ENCODE results near the gene GDI2. TPM values are rescaled to one million over a fixed set of nuclear protein-coding genes. Genes with fewer than 3 reads are reported as not detected.

GDI2 gene
- total RNA-seq, 2 donors from 2014 or later: 141 to 209 TPM

DNA sequence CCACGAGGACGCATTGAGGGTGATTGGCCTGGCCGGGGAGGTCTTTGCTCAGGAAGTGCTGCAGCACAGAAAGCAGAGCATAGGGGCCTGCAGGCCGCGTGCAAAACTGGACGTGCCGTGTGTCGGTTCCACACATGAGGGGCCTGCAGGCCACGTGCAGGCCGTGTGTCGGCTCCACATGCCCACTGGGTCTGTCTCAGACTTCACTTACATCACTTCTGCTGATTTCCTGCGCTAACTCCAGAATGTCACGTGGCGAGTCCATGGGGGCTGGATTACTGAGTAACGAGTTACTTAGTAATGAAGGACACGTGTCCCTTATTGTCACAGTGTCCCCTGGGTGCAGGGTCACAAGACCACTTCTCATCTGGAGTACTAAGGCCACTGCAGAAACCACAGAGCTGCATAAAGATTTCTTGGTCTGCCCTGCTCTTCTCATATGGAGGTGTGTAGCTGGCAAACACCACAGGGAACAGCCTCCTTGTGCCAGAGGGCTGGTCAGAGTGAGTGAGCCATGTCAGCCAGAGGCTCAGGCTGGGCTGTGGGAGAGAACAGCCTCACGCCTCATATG is 60.8 kb downstream of the GDI2 start:
- Histone ChIP-seq H3K9me3 (no peaks in the 10 kb centered on the region), H3K4me1 (ENCODE audit: control insufficient read depth in 1 of 2, low read depth in 2 of 2) (peaks cover 3 to 24% of the 10 kb centered on the region in 2 donors), H3K27ac (no peak overlapping the region), H3K4me3 (no peak overlapping the region), H3K36me3 (peaks cover 7% of the 10 kb centered on the region), H3K27me3 (replicated peaks; ENCODE audit: insufficient read depth) (no peaks in the 10 kb centered on the region)
- TF ChIP-seq, protein P1, sequence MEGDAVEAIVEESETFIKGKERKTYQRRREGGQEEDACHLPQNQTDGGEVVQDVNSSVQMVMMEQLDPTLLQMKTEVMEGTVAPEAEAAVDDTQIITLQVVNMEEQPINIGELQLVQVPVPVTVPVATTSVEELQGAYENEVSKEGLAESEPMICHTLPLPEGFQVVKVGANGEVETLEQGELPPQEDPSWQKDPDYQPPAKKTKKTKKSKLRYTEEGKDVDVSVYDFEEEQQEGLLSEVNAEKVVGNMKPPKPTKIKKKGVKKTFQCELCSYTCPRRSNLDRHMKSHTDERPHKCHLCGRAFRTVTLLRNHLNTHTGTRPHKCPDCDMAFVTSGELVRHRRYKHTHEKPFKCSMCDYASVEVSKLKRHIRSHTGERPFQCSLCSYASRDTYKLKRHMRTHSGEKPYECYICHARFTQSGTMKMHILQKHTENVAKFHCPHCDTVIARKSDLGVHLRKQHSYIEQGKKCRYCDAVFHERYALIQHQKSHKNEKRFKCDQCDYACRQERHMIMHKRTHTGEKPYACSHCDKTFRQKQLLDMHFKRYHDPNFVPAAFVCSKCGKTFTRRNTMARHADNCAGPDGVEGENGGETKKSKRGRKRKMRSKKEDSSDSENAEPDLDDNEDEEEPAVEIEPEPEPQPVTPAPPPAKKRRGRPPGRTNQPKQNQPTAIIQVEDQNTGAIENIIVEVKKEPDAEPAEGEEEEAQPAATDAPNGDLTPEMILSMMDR (IDR thresholded peaks at IDR 0.05): no peak
- ATAC-seq (ENCODE audit: insufficient number of reproducible peaks, low FRiP score, low read depth) (no peak), DNase-seq (ENCODE audit: low spot score) (no peak)

DNA sequence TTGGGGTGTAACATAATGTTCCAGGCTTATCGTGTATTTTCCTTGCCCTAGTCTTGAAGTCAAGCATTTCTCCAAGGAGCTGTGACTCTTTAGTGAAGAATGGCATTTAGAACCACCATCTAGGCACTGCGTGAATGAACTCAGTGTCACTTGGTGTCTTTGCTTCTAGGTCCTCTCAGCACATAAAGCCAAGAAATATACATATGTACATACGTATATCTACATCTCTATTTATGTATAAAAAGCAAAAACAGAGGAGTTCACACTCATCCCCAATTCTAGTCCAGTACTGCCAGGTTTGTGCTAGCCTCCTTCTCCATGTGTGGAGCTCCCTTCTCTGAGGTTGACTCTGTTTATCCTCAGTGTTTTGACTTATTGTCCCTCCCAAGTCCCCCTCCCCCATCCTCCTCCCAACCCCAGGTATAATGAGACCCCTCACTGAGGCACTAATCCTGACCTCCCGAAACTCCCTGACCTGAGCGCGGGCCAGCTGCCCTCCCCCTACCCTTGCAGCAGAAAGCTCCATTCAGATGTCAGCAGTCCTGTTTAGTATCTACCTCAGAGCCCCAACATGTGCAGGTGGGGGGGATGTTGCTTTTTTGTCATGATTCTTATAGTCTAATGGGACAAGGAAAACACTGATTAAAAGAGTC is 61.5 kb downstream of the GDI2 start:
- ATAC-seq (ENCODE audit: insufficient number of reproducible peaks, low FRiP score, low read depth) (no peak), DNase-seq (ENCODE audit: low spot score) (no peak)
- Histone ChIP-seq H3K9me3 (no peaks in the 10 kb centered on the region), H3K36me3 (peaks cover 6% of the 10 kb centered on the region), H3K4me3 (no peak overlapping the region), H3K27me3 (replicated peaks; ENCODE audit: insufficient read depth) (no peaks in the 10 kb centered on the region), H3K27ac (no peak overlapping the region), H3K4me1 (ENCODE audit: control insufficient read depth in 1 of 2, low read depth in 2 of 2) (peaks cover 3 to 24% of the 10 kb centered on the region in 2 donors)
- TF ChIP-seq, protein P1 (IDR thresholded peaks at IDR 0.05): no peak

DNA sequence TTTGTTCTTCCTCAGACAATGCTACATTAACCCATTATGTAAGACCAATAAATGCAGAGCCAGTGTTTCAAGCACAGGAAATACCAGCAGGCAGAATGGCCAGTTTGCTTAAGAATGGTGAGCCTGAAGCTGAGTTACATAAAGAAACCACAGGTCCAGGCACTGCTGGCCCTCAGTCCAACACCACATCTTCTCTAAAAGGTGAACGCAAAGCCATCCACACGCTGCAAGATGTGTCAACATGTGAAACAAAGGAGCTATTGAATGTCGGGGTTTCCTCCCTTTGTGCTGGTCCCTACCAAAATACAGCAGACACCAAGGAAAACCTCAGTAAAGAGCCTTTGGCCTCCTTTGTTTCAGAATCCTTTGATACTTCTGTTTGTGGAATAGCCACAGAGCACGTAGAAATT is 64.8 kb downstream of the GDI2 start:
- Histone ChIP-seq H3K4me3 (no peak overlapping the region), H3K4me1 (ENCODE audit: control insufficient read depth in 1 of 2, low read depth in 2 of 2) (peaks cover 3 to 24% of the 10 kb centered on the region in 2 donors), H3K9me3 (no peaks in the 10 kb centered on the region), H3K36me3 (peaks cover 18% of the 10 kb centered on the region), H3K27ac (no peak overlapping the region), H3K27me3 (replicated peaks; ENCODE audit: insufficient read depth) (no peaks in the 10 kb centered on the region)
- DNase-seq (ENCODE audit: low spot score) (no peak), ATAC-seq (ENCODE audit: insufficient number of reproducible peaks, low FRiP score, low read depth) (no peak)
- TF ChIP-seq, protein P1 (IDR thresholded peaks at IDR 0.05): no peak

- H3K4me1 ChIP-seq (ENCODE audit: control insufficient read depth in 1 of 2, low read depth in 2 of 2): peaks cover 0 to 8% of the 10 kb centered on the region in 2 donors
- no peak for ATAC-seq (ENCODE audit: insufficient number of reproducible peaks, low FRiP score, low read depth)
- no peak for DNase-seq (ENCODE audit: low spot score)
- no peaks in the 10 kb centered on the region for H3K27me3 ChIP-seq (replicated peaks; ENCODE audit: insufficient read depth)
- H3K27ac ChIP-seq: no peak overlapping the region
- H3K9me3 ChIP-seq: no peaks in the 10 kb centered on the region
- H3K4me3 ChIP-seq: no peak overlapping the region
- peaks cover 26% of the 10 kb centered on the region for H3K36me3 ChIP-seq
- TF ChIP-seq, protein P1 (IDR thresholded peaks at IDR 0.05): no peak
These were observed 67.0 kb downstream of the GDI2 start for GRCh38 chr10:5746197-5746596.

DNA sequence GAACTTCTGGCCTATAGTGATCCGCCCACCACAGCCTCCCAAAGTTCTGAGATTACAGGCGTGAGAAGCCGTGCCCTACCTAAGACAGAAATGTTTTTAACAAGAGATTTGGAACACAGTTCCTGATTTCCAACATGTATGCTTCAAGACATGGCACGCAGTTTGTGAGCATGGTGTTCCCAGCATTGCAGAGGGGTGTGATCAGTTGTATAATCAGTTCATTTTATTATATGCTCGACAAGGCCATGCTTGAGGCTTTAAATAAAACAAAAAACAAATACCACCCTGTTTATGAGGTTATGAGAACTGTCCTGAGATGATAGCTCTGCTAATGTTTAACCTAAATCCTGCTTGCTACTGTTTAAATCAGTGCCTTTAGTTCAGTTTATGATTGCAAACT is 68.4 kb downstream of the GDI2 start:
- no peaks in the 10 kb centered on the region for H3K4me1 ChIP-seq (ENCODE audit: control insufficient read depth in 1 of 2, low read depth in 2 of 2)
- ATAC-seq (ENCODE audit: insufficient number of reproducible peaks, low FRiP score, low read depth): no peak
- peaks cover 31% of the 10 kb centered on the region for H3K36me3 ChIP-seq

More for the DNA sequence above, 68.4 kb downstream of the GDI2 start:
- no peaks in the 10 kb centered on the region for H3K9me3 ChIP-seq
- no peak overlapping the region for H3K4me3 ChIP-seq
- no peak overlapping the region for H3K27ac ChIP-seq
- DNase-seq (ENCODE audit: low spot score): no peak
- TF ChIP-seq, protein P1 (IDR thresholded peaks at IDR 0.05): no peak
- no peaks in the 10 kb centered on the region for H3K27me3 ChIP-seq (replicated peaks; ENCODE audit: insufficient read depth)

Measured in thoracic aorta (tissue), 2 donors.